HG02623 (cell line): Measurements from ENCODE around the gene FSD1L.
"Not testable (repeated sequence)": the region's sequence is repeated elsewhere in the genome, so short reads cannot be mapped to it uniquely, and the experiment has no call there.

Experiments used
- ATAC-seq: cut with Tn5 transposase; IDR thresholded peaks from one replicate; pipeline ENCODE4 v1.9.1; 2021; ENCODE audit warnings: moderate library complexity; ENCODE audit not compliant: unreplicated experiment

The FSD1L gene

DNA sequence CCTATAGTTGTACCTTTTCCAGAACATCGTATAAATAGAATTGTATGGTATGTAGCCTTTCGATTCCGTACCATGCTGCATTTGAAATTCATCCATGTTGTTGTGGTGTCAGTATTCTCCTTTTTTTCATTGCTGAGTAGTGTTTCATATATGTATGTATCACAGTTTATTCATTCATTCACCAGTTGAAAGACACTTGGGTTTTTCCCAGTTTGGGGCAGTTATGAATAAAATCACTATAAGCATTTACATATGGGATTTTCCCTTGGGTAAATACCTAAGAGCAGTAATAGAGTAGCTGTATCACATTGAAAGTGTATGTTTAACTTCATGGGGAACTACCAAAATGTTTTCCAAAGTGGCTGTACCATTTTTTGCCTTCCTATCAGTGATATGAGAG is 94.0 kb downstream of the FSD1L start:
- peak; percentile 95 for ATAC-seq

DNA sequence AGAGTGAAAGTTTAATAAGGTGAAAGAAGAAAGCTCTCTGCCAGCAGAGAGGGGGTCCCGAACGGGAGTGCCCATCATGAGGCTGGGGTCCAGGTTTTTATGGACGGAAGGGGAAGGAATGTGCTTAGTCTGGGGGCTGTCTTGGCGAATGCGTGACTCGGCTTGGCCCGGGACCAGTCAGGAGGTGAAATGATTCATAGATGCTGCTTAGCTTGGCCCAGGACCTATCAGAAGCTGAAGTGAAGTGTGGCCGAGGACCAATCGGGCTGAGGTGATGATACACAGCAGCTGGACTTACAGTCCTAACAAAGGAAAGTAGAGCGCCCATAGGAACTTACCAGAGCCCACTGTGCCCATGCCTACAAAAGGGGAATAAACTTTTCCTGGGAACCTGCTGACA is 106.2 kb downstream of the FSD1L start:
- ATAC-seq = no peak

DNA sequence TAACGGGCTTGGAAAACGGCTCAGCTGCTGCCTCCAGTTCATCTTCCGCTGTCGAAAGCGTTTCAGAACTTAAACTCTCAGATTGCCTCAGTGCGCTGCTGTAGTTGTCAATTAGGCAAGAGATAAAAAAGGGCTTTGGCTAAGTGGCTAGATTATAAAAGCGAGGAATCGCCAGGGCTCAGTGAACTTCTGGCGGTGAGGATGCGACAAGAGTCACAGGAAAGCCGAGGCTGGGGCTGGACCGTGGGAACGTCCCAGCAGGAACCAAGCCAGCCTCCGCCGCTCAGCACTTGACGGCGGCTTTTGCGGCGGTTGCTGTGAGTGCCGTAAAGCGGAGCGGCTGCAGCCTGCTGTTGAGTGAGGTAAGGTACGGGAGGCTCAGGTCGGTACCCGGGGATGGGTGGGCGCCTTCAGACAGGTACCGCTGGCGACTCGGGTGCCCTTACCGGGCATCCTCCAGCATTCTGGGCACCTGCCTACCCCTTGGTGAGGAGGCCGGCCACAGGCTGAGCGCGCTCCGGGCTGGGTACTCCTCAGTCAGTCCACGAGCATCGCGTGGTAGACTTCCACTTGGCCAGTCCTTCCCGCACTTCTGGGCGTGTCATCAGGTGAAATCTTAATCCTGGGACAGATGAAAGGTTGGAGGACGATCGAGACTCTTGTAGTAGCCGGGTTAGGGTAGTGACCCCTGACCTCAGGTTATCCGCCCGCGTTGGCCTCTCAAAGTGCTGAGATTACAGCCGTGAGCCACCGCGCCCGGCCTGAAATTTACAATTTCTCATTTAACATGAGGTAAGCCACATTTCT is 110.2 kb downstream of the FSD1L start, which contains the start of gene FKTN:
Gene FKTN (plus strand): TSS at position 328 of the 807 bp plus-strand sequence. CDS start 16,902 bp downstream, outside the sequence.
- peak; percentile 96 for ATAC-seq

DNA sequence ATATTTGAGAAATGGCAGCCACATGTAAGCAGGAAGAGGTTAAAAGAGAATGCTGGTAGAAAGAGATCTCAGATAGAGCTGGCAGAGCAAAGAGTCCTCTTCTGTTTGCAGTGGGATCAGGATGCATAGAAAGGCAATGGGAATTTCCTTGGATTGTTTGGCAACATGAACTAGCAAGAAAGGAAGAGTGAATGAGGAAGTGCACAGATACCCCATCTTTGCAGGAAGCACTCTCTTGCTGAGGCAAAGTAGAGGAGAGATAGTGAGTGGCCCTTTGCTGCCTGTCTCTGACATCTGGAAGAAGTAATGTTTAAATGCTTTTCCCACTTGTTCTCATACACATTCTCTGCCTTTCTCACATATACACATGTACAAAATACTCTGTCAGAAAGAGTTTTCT is 124.6 kb downstream of the FSD1L start:
- no peak for ATAC-seq

DNA sequence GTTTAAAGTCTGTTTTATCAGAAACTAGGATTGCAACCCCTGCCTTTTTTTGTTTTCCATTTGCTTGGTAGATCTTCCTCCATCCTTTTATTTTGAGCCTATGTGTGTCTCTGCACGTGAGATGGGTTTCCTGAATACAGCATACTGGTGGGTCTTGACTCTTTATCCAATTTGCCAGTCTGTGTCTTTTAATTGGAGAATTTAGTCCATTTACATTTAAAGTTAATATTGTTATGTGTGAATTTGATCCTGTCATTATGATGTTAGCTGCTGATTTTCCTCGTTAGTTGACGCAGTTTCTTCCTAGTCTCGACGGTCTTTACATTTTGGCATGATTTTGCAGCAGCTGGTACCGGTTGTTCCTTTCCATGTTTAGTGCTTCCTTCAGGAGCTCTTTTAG is 132.1 kb downstream of the FSD1L start:
- not testable (repeated sequence) for ATAC-seq

DNA sequence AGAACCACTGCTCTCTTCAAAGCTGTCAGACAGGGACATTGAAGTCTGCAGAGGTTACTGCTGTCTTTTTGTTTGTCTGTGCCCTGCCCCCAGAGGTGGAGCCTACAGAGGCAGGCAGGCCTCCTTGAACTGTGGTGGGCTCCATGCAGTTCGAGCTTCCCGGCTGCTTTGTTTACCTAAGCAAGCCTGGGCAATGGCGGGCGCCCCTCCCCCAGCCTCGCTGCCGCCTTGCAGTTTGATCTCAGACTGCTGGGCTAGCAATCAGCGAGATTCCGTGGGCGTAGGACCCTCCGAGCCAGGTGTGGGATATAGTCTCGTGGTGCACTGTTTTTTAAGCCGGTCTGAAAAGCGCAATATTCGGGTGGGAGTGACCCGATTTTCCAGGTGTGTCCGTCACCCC is 133.7 kb downstream of the FSD1L start:
- ATAC-seq = not testable (repeated sequence)

DNA sequence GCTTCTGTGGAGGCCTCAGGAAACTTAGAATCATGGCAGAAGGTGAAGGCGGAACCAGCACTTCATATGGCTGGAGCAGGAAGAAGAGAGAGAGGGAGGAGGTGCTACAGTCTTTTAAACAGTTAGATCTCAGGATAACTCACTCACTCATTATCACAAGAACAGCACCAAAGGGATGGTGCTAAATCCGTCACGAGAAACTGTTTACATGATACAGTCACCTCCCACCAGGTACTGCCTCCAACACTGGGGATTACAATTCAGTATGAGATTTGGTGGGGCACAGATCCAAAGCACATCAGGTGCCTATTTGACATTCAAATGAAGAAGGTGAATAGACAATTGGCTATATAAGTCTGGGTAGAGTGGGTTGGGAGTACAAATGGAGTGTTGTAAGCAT is 145.3 kb downstream of the FSD1L start:
- ATAC-seq = no peak
